H1 (cell line): ENCODE data around the gene MARS1. TPM values are rescaled to one million over a fixed set of nuclear protein-coding genes. Genes with fewer than 3 reads are reported as not detected.

Experiments used
- CTCF ChIA-PET: fragments of 300-600 bp; sonication (Branson Sonifier 250); formaldehyde crosslinking; loops from one replicate; lab custom pipeline; 2021; ENCODE audit not compliant: partially characterized antibody; lab: Charles Lee
- POLR2A ChIA-PET: fragments of 300-600 bp; sonication (Branson Sonifier 250); formaldehyde crosslinking; loops from one replicate; lab custom pipeline; 2021; ENCODE audit warnings: inconsistent platforms; ENCODE audit not compliant: partially characterized antibody; lab: Charles Lee
- DNase-seq, 2 experiments: peaks; one replicate each; pipeline versions ENCODE4 v3.0.0 to v3.0.0-alpha.2; 2010 to 2022; ENCODE audit warnings: low spot score in 2 of 2, low read depth in 1 of 2, mixed read lengths in 1 of 2
- FAIRE-seq: peaks from 2 replicates; lab custom pipeline; 2011; peaks lifted over from hg19 to GRCh38; lab: Jason Lieb, UNC
- H2AFZ ChIP-seq: 2 replicates; pipeline ENCODE4 v1.8.1; 2012; ENCODE audit warnings: low read length, inconsistent platforms
- H2AK5ac ChIP-seq: 2 replicates; pipeline ENCODE4 v1.6.1; 2013; ENCODE audit warnings: low read depth, low read length
- H2BK120ac ChIP-seq: replicated peaks from 2 replicates; pipeline ENCODE3; 2013; ENCODE audit warnings: low read depth, low read length, inconsistent platforms
- H2BK12ac ChIP-seq: 2 replicates; pipeline ENCODE4 v1.6.1; 2013; ENCODE audit warnings: low read depth, low read length
- H2BK15ac ChIP-seq: 2 replicates; pipeline ENCODE4 v1.6.1; 2013; ENCODE audit warnings: low read length
- H2BK20ac ChIP-seq: 2 replicates; pipeline ENCODE4 v1.6.1; 2013; ENCODE audit warnings: low read length
- H2BK5ac ChIP-seq: 2 replicates; pipeline ENCODE4 v1.6.1; 2013; ENCODE audit warnings: low read depth, low read length
- H3K14ac ChIP-seq: 2 replicates; pipeline ENCODE4 v1.6.1; 2013; ENCODE audit warnings: inconsistent platforms; ENCODE audit not compliant: insufficient read length
- H3K18ac ChIP-seq: 2 replicates; pipeline ENCODE4 v1.6.1; 2013; ENCODE audit warnings: low read length; ENCODE audit errors: extremely low read depth
- H3K23ac ChIP-seq: 2 replicates; pipeline ENCODE4 v1.6.1; 2013; ENCODE audit warnings: inconsistent platforms; ENCODE audit not compliant: insufficient read length
- H3K23me2 ChIP-seq: 2 replicates; pipeline ENCODE4 v1.6.1; 2013; ENCODE audit warnings: low read depth, low read length
- H3K27ac ChIP-seq: 2 replicates; pipeline ENCODE4 v1.6.1; 2011; ENCODE audit warnings: low read depth, low read length, inconsistent platforms
- H3K27me3 ChIP-seq, 4 experiments: replicated peaks in 1 of 4; 1 replicate in 1 of 4; 2 replicates in 3 of 4; pipeline versions ENCODE4 v1.6.1 to v1.8.1; 2011 to 2013; ENCODE audit warnings: low read length in 3 of 4, mild to moderate bottlenecking in 3 of 4, inconsistent platforms in 2 of 4, mixed read lengths in 2 of 4, moderate library complexity in 1 of 4; ENCODE audit not compliant: control insufficient read depth in 3 of 4, insufficient read depth in 3 of 4; ENCODE audit errors: extremely low read depth in 1 of 4
- H3K36me3 ChIP-seq, 4 experiments: 2 replicates each; pipeline versions ENCODE4 v1.6.1 to v1.8.1; 2011 to 2013; ENCODE audit warnings: mild to moderate bottlenecking in 4 of 4, low read length in 3 of 4, moderate library complexity in 2 of 4, control low read depth in 1 of 4, inconsistent platforms in 1 of 4; ENCODE audit not compliant: insufficient read depth in 4 of 4, control insufficient read depth in 2 of 4
- H3K4ac ChIP-seq: replicated peaks from 2 replicates; pipeline ENCODE3; 2013; ENCODE audit warnings: low read length, low read depth, mixed read lengths, inconsistent platforms; ENCODE audit not compliant: insufficient read length
- H3K4me1 ChIP-seq, 4 experiments: replicated peaks in 1 of 4; 1 replicate in 1 of 4; 2 replicates in 3 of 4; pipeline versions ENCODE4 v1.6.1 to v1.8.1; 2011 to 2013; ENCODE audit warnings: low read length in 3 of 4, inconsistent platforms in 2 of 4, mixed read lengths in 1 of 4; ENCODE audit not compliant: insufficient read depth in 4 of 4, control insufficient read depth in 3 of 4
- H3K4me2 ChIP-seq, 2 experiments: 2 replicates each; pipeline versions ENCODE4 v1.6.1 to v1.8.1; 2011 to 2013; ENCODE audit warnings: low read depth in 2 of 2, low read length in 2 of 2, control low read depth in 1 of 2, inconsistent platforms in 1 of 2, mild to moderate bottlenecking in 1 of 2; ENCODE audit not compliant: insufficient read depth in 1 of 2
- H3K4me3 ChIP-seq, 4 experiments: fragments of 200-600, 300-600 bp in 1 of 4; sonication (generic), shearing (Covaris generic), sonication (Bioruptor Twin) in 1 of 4; 2 replicates each; pipeline versions ENCODE4 v1.5.1 to v1.8.1; 2011 to 2016; ENCODE audit warnings: low read length in 4 of 4, low read depth in 3 of 4, control low read depth in 2 of 4, inconsistent platforms in 2 of 4, mild to moderate bottlenecking in 2 of 4, mixed read lengths in 1 of 4, moderate library complexity in 1 of 4; ENCODE audit not compliant: insufficient read depth in 2 of 4; ENCODE audit errors: extremely low read depth in 1 of 4
- H3K56ac ChIP-seq: replicated peaks from 2 replicates; pipeline ENCODE3; 2013; ENCODE audit warnings: low read depth, mild to moderate bottlenecking, mixed read lengths, low read length, inconsistent platforms; ENCODE audit not compliant: insufficient read length
- H3K79me1 ChIP-seq: 2 replicates; pipeline ENCODE4 v1.6.1; 2013; ENCODE audit warnings: low read depth, low read length, control low read depth
- H3K79me2 ChIP-seq, 2 experiments: 2 replicates each; pipeline versions ENCODE4 v1.6.1 to v1.8.1; 2012 to 2013; ENCODE audit warnings: low read length in 2 of 2, mild to moderate bottlenecking in 2 of 2, inconsistent platforms in 1 of 2; ENCODE audit not compliant: insufficient read depth in 2 of 2, control insufficient read depth in 1 of 2
- H3K9ac ChIP-seq, 4 experiments: replicated peaks in 1 of 4; 1 replicate in 1 of 4; 2 replicates in 3 of 4; pipeline versions ENCODE4 v1.6.1 to v1.8.1; 2011 to 2013; ENCODE audit warnings: low read depth in 3 of 4, low read length in 3 of 4, control low read depth in 2 of 4, mild to moderate bottlenecking in 2 of 4, moderate library complexity in 2 of 4, inconsistent platforms in 1 of 4; ENCODE audit errors: extremely low read depth in 1 of 4
- H3K9me3 ChIP-seq, 2 experiments: 2 replicates each; pipeline versions ENCODE4 v1.6.1 to v1.8.1; 2012 to 2013; ENCODE audit warnings: mild to moderate bottlenecking in 2 of 2, moderate library complexity in 2 of 2, control low read depth in 1 of 2, inconsistent platforms in 1 of 2, low read depth in 1 of 2, low read length in 1 of 2, mixed read lengths in 1 of 2; ENCODE audit not compliant: insufficient read depth in 2 of 2
- H4K20me1 ChIP-seq, 2 experiments: replicated peaks in 1 of 2; 2 replicates each; pipeline versions ENCODE3 to v1.8.1; 2011 to 2013; ENCODE audit warnings: inconsistent platforms in 2 of 2, low read length in 2 of 2, mild to moderate bottlenecking in 1 of 2; ENCODE audit not compliant: insufficient read depth in 2 of 2, control insufficient read depth in 1 of 2
- H4K5ac ChIP-seq: 2 replicates; pipeline ENCODE4 v1.6.1; 2013; ENCODE audit warnings: low read length, low read depth, mixed read lengths, inconsistent platforms; ENCODE audit not compliant: insufficient read length
- H4K8ac ChIP-seq: 2 replicates; pipeline ENCODE4 v1.8.0; 2013; ENCODE audit warnings: mild to moderate bottlenecking, moderate library complexity, low read length, inconsistent platforms; ENCODE audit not compliant: insufficient read depth; ENCODE audit errors: extremely low read depth
- H4K91ac ChIP-seq: replicated peaks from 2 replicates; pipeline ENCODE3; 2013; ENCODE audit warnings: low read length, mixed read lengths, inconsistent platforms; ENCODE audit not compliant: insufficient read length
- CTBP2 ChIP-seq: IDR thresholded peaks from 2 replicates; pipeline ENCODE4 v1.7.0; 2011; ENCODE audit warnings: borderline replicate concordance, mild to moderate bottlenecking, moderate library complexity, mixed read lengths, low read length; ENCODE audit not compliant: insufficient read depth, insufficient read length
- EZH2 ChIP-seq: fragments of 200-600 bp; sonication (generic); IDR thresholded peaks from 2 replicates; pipeline ENCODE4 v1.7.1; 2012; ENCODE audit warnings: low read depth, mild to moderate bottlenecking, moderate library complexity, low read length, inconsistent platforms; ENCODE audit not compliant: severe bottlenecking
- KDM4A ChIP-seq: IDR thresholded peaks from one replicate; pipeline ENCODE4 v1.7.1; 2012; ENCODE audit warnings: low read depth, mild to moderate bottlenecking, moderate library complexity, low read length, inconsistent platforms; ENCODE audit not compliant: severe bottlenecking
- NANOG ChIP-seq: IDR thresholded peaks from 2 replicates; pipeline ENCODE4 v1.6.1; 2011; ENCODE audit warnings: low read length, low read depth, mild to moderate bottlenecking, inconsistent platforms; ENCODE audit not compliant: insufficient read depth, poor library complexity, severe bottlenecking
- POLR2AphosphoS5 ChIP-seq: IDR thresholded peaks from 2 replicates; pipeline ENCODE4 v1.6.1; 2011; ENCODE audit warnings: low read depth, low read length
- TAF7 ChIP-seq: optimal IDR thresholded peaks from 2 replicates; pipeline ENCODE3; 2011; ENCODE audit warnings: low read depth, mild to moderate bottlenecking, inconsistent platforms, low read length, moderate library complexity, borderline replicate concordance
- TBP ChIP-seq: IDR thresholded peaks from 2 replicates; pipeline ENCODE4 v1.6.1; 2011; ENCODE audit warnings: low read depth, low read length, improper control_type of control experiment
- WGBS, 2 experiments: shearing (Covaris generic) in 1 of 2; methylation state at CpG; one replicate each; pipeline versions ENCODE4 v1.1.6 to v1.1.7; 2013 to 2015; ENCODE audit warnings: low lambda C conversion rate in 2 of 2, mixed read lengths in 2 of 2, inconsistent platforms in 1 of 2, low coverage in 1 of 2, missing lambda C conversion rate in 1 of 2; ENCODE audit not compliant: insufficient replicate concordance in 2 of 2, insufficient coverage in 1 of 2, insufficient read length in 1 of 2; ENCODE audit errors: extremely low coverage in 1 of 2, missing lambda C conversion rate in 1 of 2; 5-methylcytosine and 5-hydroxymethylcytosine counted together
- polyA plus RNA-seq, 7 experiments: library from polyadenylated mRNA; depleted of rRNA in 3 of 7; stranded (reverse) in 5 of 7; unstranded in 2 of 7; fragments of >200 nt in 5 of 7; fragments of 200-250 nt in 2 of 7; gene quantifications; 1 replicate in 5 of 7; 2 replicates in 1 of 7; 4 replicates in 1 of 7; pipeline versions ENCODE4 v1.2.1 to v1.2.3, GENCODE V29; 2011 to 2013; ENCODE audit warnings: missing spikeins in 2 of 7, mixed read lengths in 2 of 7
- total RNA-seq: library from RNA; stranded (reverse); fragmentation: NEBNext Ultra II Directional; extraction: Animal tissue kit (Norgen Biotek cat#: 25700); gene quantifications from 2 replicates; pipeline ENCODE4 v1.2.1, GENCODE V29; 2021

MARS1 gene
- total and polyA plus RNA-seq, 2 of the 8 experiments (the other 6 are each of a cell fraction or from before 2014, with no cell fraction given): 194 to 407 TPM

DNA sequence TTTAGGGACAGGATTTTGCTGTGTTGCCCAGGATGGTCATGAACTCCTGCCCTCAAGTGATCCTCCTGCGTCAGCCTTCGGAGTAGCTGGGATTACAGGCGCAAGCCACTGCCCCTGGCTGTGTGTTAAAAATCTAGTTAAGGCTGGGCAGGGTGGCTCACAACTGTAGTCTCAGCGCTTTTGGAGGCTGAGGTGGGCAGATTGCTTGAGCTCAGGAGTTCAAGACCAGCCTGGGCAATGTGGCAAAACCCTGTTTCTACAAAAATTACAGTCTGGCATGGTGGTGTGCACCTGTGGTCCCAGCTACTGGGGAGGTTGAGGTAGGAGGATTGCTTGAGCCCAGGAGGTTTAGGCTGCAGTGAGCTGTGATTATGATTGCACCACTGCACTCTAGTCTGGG lies 23.3 kb downstream of the MARS1 start:
- H4K20me1 ChIP-seq: peaks cover 2 to 9% of the 10 kb centered on the region in 2 experiments
- 96% methylated on average over 4 of the region's 4 CpGs; no CpG with 5 or more reads in 1 of the 2 experiments for WGBS, 2 experiments
- POLR2A ChIA-PET: interaction anchor here (0.6 to 3.9 kb wide), 6 partner anchors 8 to 366 kb away, joined by 3 to 60 read pairs (median 4); partner anchors contain the start of gene DDIT3
- no peaks in the 10 kb centered on the region for H3K23me2 ChIP-seq
- no peaks in the 10 kb centered on the region for H3K27me3 ChIP-seq
- no peak overlapping the region for H2BK12ac ChIP-seq
- H4K91ac ChIP-seq: no peak overlapping the region
- H3K9me3 ChIP-seq: no peaks in the 10 kb centered on the region; a peak in 1 of 4 replicates
- H3K4me1 ChIP-seq: no peaks in the 10 kb centered on the region
- no peak overlapping the region for H2AFZ ChIP-seq
- no peaks in the 10 kb centered on the region; the same call in 1 of the 2 replicates for H3K79me1 ChIP-seq
- H2BK15ac ChIP-seq: no peak overlapping the region
- CTCF ChIA-PET: interaction anchor here (0.7 to 1.6 kb wide), 4 partner anchors 19 to 1763 kb away, joined by 3 to 4 read pairs (median 3); partner anchors contain the start of gene INHBE
- no peak overlapping the region for H3K23ac ChIP-seq
- TF ChIP-seq TAF7 (no peak), TBP (no peak), CTBP2 (no peak), EZH2 (no peak), POLR2AphosphoS5 (no peak), NANOG (no peak), KDM4A (no peak)
- H4K8ac ChIP-seq: no peak overlapping the region
- H4K5ac ChIP-seq: no peak overlapping the region
- H3K14ac ChIP-seq: no peak overlapping the region
- no peak overlapping the region for H3K56ac ChIP-seq
- no peak overlapping the region for H3K18ac ChIP-seq
- no peak overlapping the region for H3K9ac ChIP-seq
- no peak overlapping the region for H3K27ac ChIP-seq
- FAIRE-seq (no peak), DNase-seq (no peak)
- H3K4me3 ChIP-seq: no peak overlapping the region
- H3K4ac ChIP-seq: no peak overlapping the region
- no peak overlapping the region for H2AK5ac ChIP-seq
- no peak overlapping the region for H2BK20ac ChIP-seq
- H2BK5ac ChIP-seq: no peak overlapping the region
- no peak overlapping the region for H3K4me2 ChIP-seq
- no peak overlapping the region for H2BK120ac ChIP-seq
- peaks cover 46 to 82% (median 69%) of the 10 kb centered on the region in 4 experiments for H3K36me3 ChIP-seq
- no peaks in the 10 kb centered on the region for H3K79me2 ChIP-seq
